Tibial nerve (tissue), 4 donors: ENCODE results near the gene MID2.

ENCODE experiments used
- CTCF ChIP-seq, 5 experiments: fragments of 200-600 bp in 3 of 5; fragments of 450-650 bp in 2 of 5; sonication (generic) in 3 of 5; IDR thresholded peaks; one replicate each; pipeline ENCODE4 v1.5.1; 2016 to 2019; ENCODE audit warnings: antibody characterized with exemption in 5 of 5, mild to moderate bottlenecking in 3 of 5, moderate library complexity in 2 of 5
- EP300 ChIP-seq, 2 donors: sonication (generic); formaldehyde crosslinking; IDR thresholded peaks; one replicate each; pipeline ENCODE4 v1.6.1; 2017; ENCODE audit warnings: antibody characterized with exemption in 2 of 2, mild to moderate bottlenecking in 1 of 2
- POLR2A ChIP-seq, 2 donors: fragments of 450-650 bp; IDR thresholded peaks; one replicate each; pipeline ENCODE4 v1.6.1; 2017; ENCODE audit warnings: antibody characterized with exemption in 2 of 2, mild to moderate bottlenecking in 2 of 2, moderate library complexity in 2 of 2

DNA sequence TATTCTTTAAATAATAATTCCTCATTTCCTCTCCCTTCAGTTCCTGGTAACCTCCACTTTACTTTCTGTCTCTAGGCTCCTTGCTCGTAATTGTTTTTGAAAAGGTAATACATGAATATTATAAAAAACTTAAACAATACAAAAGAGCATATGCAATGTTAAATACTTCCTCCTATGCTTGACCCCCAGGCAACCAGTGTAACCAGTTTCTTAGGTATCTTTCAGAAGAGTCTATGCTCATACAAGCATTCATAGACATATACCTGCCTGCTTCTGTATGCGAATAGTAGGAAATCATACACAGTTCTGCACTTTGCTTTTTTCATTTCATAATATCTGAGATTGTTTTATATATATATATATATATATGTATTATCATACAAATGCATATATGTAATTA, 2.6 kb upstream of the MID2 start:
- TF ChIP-seq CTCF (IDR thresholded peaks at IDR 0.05) = no peak
- no peak for TF ChIP-seq POLR2A (IDR thresholded peaks at IDR 0.05)
- TF ChIP-seq EP300 (IDR thresholded peaks at IDR 0.05) = no peak
